Lower leg skin (tissue), 4 donors: ENCODE results near the gene NFATC2IP. TPM values are rescaled to one million over a fixed set of nuclear protein-coding genes. Genes with fewer than 3 reads are reported as not detected.

ENCODE experiments used
- DNase-seq, 2 donors: peaks; one replicate each; pipeline ENCODE4 v3.0.0-alpha.2; 2019; ENCODE audit warnings: low spot score in 2 of 2
- H3K4me3 ChIP-seq: fragments of 200-600 bp; sonication (generic); 2 replicates; pipeline ENCODE4 v1.5.1; 2017; ENCODE audit warnings: mild to moderate bottlenecking, low read depth; ENCODE audit not compliant: poor library complexity, severe bottlenecking
- CTCF ChIP-seq, 3 donors: fragments of 450-650 bp; IDR thresholded peaks; one replicate each; pipeline ENCODE4 v1.5.1; 2016; ENCODE audit warnings: antibody characterized with exemption in 3 of 3, mild to moderate bottlenecking in 3 of 3, moderate library complexity in 2 of 3
- POLR2A ChIP-seq, 2 donors: fragments of 450-650 bp; IDR thresholded peaks; one replicate each; pipeline ENCODE4 v1.6.1; 2016 to 2017; ENCODE audit warnings: antibody characterized with exemption in 2 of 2, mild to moderate bottlenecking in 1 of 2, moderate library complexity in 1 of 2
- WGBS, 2 donors: methylation state at CpG; one replicate each; pipeline ENCODE4 v1.1.5; 2018; 5-methylcytosine and 5-hydroxymethylcytosine counted together
- intact Hi-C: fragments of 100-400 bp; cut with DNase I; formaldehyde crosslinking; loops from one replicate; pipeline ENCODE4 v1.15.0; 2023; ENCODE audit warnings: low total_unique reads
- total RNA-seq, 4 donors: library from RNA; depleted of rRNA; stranded (reverse); fragments of >200 nt; gene quantifications; one replicate each; pipeline ENCODE4 v1.1.0, GENCODE V29; 2016

The NFATC2IP gene
- total RNA-seq, 4 donors from 2014 or later: 22.0 to 32.8 (median 25.1) TPM

DNA sequence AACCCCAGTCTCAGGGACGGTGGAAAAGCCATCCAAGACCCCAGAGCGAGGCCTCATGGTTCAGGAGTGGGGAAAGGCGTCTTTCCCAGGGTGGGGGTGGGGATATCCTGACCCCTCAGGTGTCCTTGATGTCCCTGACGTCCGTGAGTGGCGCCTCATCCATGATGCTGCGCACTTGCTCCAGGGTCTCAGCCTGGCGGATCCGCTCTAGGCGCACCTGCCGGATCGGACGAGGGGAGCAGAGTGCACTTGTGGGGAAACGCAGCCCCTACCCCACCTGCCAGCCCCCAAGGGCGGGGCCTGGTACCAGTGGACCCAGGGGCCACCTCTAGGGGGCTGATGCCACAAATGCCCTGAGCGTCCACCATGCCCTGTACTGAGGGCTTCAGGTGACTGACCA lies 45.9 kb upstream of the NFATC2IP start:
- DNase-seq: no peak
- intact Hi-C loops: no loop called here
- no peak overlapping the region for H3K4me3 ChIP-seq
- WGBS, 2 donors: 93 to 99% methylated on average over 12 to 13 of the region's 16 CpGs
- TF ChIP-seq CTCF (IDR thresholded peaks at IDR 0.05) (no peak), POLR2A (IDR thresholded peaks at IDR 0.05) (no peak)

DNA sequence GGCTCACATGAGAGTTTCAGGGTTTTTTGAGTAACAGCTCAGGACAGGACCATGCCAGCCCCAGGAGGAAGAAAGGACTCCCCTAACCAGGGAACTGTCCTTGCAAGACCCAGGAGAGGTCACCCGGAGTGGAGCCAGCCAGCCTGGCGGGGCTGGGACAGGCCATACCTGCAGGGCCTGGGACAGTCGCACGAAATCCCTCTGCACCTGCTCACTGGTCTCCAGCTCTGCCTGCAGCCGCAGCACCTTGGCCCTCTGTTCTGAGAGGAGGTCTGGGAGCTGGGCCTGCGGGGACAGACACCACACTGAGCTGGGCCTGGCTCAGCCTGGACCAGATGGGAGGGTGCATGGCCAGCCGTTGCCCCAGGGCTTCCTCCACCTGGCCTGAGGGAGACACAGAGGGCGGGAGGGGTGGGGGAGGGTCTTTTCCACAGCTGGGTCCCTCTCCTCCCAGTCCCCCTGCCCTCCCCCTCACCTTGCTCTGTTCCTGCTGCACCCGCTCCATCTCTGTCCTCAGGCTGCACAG lies 45.4 kb upstream of the NFATC2IP start:
- no peak for DNase-seq
- WGBS, 2 donors: 88 to 89% methylated on average over 7 to 9 of the region's 9 CpGs
- no peak for TF ChIP-seq CTCF (IDR thresholded peaks at IDR 0.05)
- no peak for TF ChIP-seq POLR2A (IDR thresholded peaks at IDR 0.05)
- H3K4me3 ChIP-seq: no peak overlapping the region
- intact Hi-C loops: no loop called here

GRCh38 chr16:28905800-28906372 lies 44.9 kb upstream of the NFATC2IP start:
- TF ChIP-seq CTCF (IDR thresholded peaks at IDR 0.05) (no peak), POLR2A (IDR thresholded peaks at IDR 0.05) (no peak)
- 87 to 91% methylated on average over 24 of the region's 24 CpGs for WGBS, 2 donors
- DNase-seq: no peak
- intact Hi-C loops: no loop called here
- no peak overlapping the region for H3K4me3 ChIP-seq

DNA sequence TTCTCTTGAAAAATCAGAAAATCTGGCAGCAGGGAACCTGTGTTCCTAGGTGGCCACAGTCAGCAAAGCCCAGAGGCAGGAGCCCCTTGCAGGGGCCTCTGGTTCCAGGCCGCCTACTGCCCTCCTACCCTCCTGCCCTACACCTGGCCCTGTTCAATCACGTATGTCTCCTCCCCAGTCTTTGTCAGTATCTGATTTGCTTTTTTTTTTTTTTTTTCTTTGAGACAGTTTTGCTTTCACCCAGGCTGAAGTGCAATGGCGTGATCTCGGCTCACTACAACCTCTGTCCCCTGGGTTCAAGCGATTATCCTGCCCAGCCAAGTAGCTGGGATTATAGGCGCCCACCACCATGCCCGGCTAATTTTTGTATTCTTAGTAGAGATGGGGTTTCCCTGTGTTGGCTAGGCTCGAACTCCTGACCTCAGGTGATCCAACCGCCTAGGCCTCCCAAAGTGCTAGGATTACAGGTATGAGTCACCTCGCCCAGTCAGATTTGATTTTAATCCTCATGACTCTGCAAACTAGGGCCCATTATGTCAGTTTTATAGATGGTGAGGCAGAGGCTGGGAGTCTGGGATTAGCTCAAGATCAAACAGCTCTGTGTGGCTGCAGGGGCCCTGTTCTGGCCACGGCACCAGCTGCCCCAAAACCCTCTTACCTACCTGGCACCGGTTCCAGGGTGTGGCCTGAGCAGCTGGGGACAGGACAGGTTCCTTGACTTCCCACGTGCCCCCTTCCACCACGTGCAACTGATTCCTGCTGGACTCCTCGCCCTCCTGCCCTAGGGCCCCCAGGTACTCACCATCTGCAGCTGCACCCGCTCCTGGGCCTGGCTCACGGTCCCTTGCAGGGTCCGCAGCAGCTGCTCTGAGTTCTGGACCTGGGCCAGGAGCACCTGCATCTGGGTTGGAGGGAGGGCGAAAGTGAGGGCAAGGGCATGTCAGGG lies 40.4 kb upstream of the NFATC2IP start:
- intact Hi-C loops: no loop called here
- H3K4me3 ChIP-seq: no peak overlapping the region
- 82 to 87% methylated on average over 18 to 19 of the region's 19 CpGs for WGBS, 2 donors
- DNase-seq: no peak
- TF ChIP-seq POLR2A (IDR thresholded peaks at IDR 0.05) (no peak), CTCF (IDR thresholded peaks at IDR 0.05) (no peak)

DNA sequence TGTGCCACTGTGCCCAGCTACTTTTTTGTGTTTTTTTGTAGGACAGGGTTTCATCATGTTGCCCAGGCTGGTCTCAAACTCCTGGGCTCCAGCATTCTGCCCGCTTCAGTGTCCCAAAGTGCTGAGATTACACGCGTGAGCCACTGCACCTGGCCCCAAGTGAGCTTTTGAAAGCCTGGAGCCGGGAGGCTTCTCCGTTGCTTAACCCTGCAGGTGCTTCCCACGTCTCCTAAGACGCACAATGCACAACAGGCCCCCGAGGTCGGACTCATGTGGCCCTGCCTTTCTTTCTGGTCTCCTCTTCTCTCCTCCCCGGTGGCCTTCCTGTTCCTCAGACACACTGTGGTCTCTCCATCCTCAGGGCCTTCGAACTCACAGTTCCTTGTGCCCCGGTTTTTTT lies 38.2 kb upstream of the NFATC2IP start:
- no peak for DNase-seq
- H3K4me3 ChIP-seq: no peak overlapping the region
- intact Hi-C loops: no loop called here
- 90 to 91% methylated on average over 12 of the region's 12 CpGs for WGBS, 2 donors
- TF ChIP-seq CTCF (IDR thresholded peaks at IDR 0.05) (no peak), POLR2A (IDR thresholded peaks at IDR 0.05) (no peak)
